ENCODE measurements around the gene RAB40B.

Gene RAB40B

GRCh38 chr17:82665891-82666290 lies 32.6 kb downstream of the RAB40B start:
- no peak overlapping the region for H2BK5ac ChIP-seq (ENCODE audit: low read length)
- no peaks in the 10 kb centered on the region for H3K9me3 ChIP-seq (replicated peaks in 1 of 2; ENCODE audit: control insufficient read depth in 2 of 2, insufficient read depth in 1 of 2, low read depth in 1 of 2, low read length in 2 of 2)
- no peak overlapping the region for H3K4me3 ChIP-seq (ENCODE audit: low read length in 2 of 2)
- no peak overlapping the region for H3K14ac ChIP-seq (ENCODE audit: low read length)
- H2BK15ac ChIP-seq (ENCODE audit: low read length), result no peak overlapping the region
- no peak overlapping the region for H2BK120ac ChIP-seq (ENCODE audit: low read depth, low read length)
- H3K27me3 ChIP-seq (ENCODE audit: control insufficient read depth in 3 of 3, insufficient read depth in 3 of 3, low read depth in 1 of 3, low read length in 3 of 3), result no peaks in the 10 kb centered on the region
- H4K8ac ChIP-seq (ENCODE audit: low read depth, low read length), result no peak overlapping the region
- no peak overlapping the region for H3K18ac ChIP-seq (ENCODE audit: low read length)
- no peak for DNase-seq (ENCODE audit: low spot score)
- H3K23ac ChIP-seq (ENCODE audit: low read depth, low read length, poor library complexity), result no peak overlapping the region
- no peak overlapping the region for H4K91ac ChIP-seq (ENCODE audit: low read depth, low read length, poor library complexity)
- no peak overlapping the region for H2AK5ac ChIP-seq (ENCODE audit: low read depth, low read length)
- H3K4me1 ChIP-seq (ENCODE audit: control insufficient read depth in 2 of 2, insufficient read depth in 1 of 2, low read depth in 1 of 2, low read length in 2 of 2), result peaks cover 8 to 9% of the 10 kb centered on the region in 2 donors
- H2AFZ ChIP-seq (ENCODE audit: low read length), result no peak overlapping the region
- peaks cover 2% of the 10 kb centered on the region for H3K79me1 ChIP-seq (ENCODE audit: low read depth, low read length)
- no CpG with 5 or more reads among the region's 6 CpGs for WGBS, 2 donors (ENCODE audit: extremely low coverage in 2 of 2, insufficient read length in 2 of 2, insufficient replicate concordance in 1 of 2)
- H3K4ac ChIP-seq (ENCODE audit: low read length), result no peak overlapping the region
- peak overlapping the region; percentile 58 for H2BK12ac ChIP-seq (ENCODE audit: low read length)
- no peak overlapping the region for H3K27ac ChIP-seq (replicated peaks; ENCODE audit: low read length)
- H3K9ac ChIP-seq (ENCODE audit: low read depth, low read length, poor library complexity), result no peak overlapping the region
- no peaks in the 10 kb centered on the region for H3K36me3 ChIP-seq (replicated peaks in 1 of 2; ENCODE audit: control insufficient read depth in 2 of 2, insufficient read depth in 2 of 2, low read length in 2 of 2)
- H3K4me2 ChIP-seq (ENCODE audit: insufficient read depth, low read length, poor library complexity, severe bottlenecking), result no peak overlapping the region

GRCh38 chr17:82665217-82665616 lies 33.3 kb downstream of the RAB40B start:
- no peak overlapping the region for H3K4ac ChIP-seq (ENCODE audit: low read length)
- peaks cover 0 to 4% of the 10 kb centered on the region in 2 donors for H3K36me3 ChIP-seq (replicated peaks in 1 of 2; ENCODE audit: control insufficient read depth in 2 of 2, insufficient read depth in 2 of 2, low read length in 2 of 2)
- DNase-seq (ENCODE audit: low spot score), result no peak
- H2BK5ac ChIP-seq (ENCODE audit: low read length), result no peak overlapping the region
- H2BK12ac ChIP-seq (ENCODE audit: low read length), result no peak overlapping the region
- no peak overlapping the region for H2BK120ac ChIP-seq (ENCODE audit: low read depth, low read length)
- H4K91ac ChIP-seq (ENCODE audit: low read depth, low read length, poor library complexity), result no peak overlapping the region
- no peak overlapping the region for H4K8ac ChIP-seq (ENCODE audit: low read depth, low read length)
- peaks cover 0 to 5% of the 10 kb centered on the region in 2 donors for H3K9me3 ChIP-seq (replicated peaks in 1 of 2; ENCODE audit: control insufficient read depth in 2 of 2, insufficient read depth in 1 of 2, low read depth in 1 of 2, low read length in 2 of 2)
- H3K4me2 ChIP-seq (ENCODE audit: insufficient read depth, low read length, poor library complexity, severe bottlenecking), result no peak overlapping the region
- no CpG with 5 or more reads among the region's 11 CpGs for WGBS, 2 donors (ENCODE audit: extremely low coverage in 2 of 2, insufficient read length in 2 of 2, insufficient replicate concordance in 1 of 2)
- H2AFZ ChIP-seq (ENCODE audit: low read length), result peak overlapping the region; percentile 78
- peaks cover 8 to 11% of the 10 kb centered on the region in 2 donors for H3K4me1 ChIP-seq (ENCODE audit: control insufficient read depth in 2 of 2, insufficient read depth in 1 of 2, low read depth in 1 of 2, low read length in 2 of 2)
- H2BK15ac ChIP-seq (ENCODE audit: low read length), result no peak overlapping the region
- no peak overlapping the region for H3K23ac ChIP-seq (ENCODE audit: low read depth, low read length, poor library complexity)
- no peak overlapping the region for H2AK5ac ChIP-seq (ENCODE audit: low read depth, low read length)
- no peak overlapping the region for H3K18ac ChIP-seq (ENCODE audit: low read length)
- H3K79me1 ChIP-seq (ENCODE audit: low read depth, low read length), result peaks cover 2% of the 10 kb centered on the region
- H3K27me3 ChIP-seq (ENCODE audit: control insufficient read depth in 3 of 3, insufficient read depth in 3 of 3, low read depth in 1 of 3, low read length in 3 of 3), result no peaks in the 10 kb centered on the region
- H3K27ac ChIP-seq (replicated peaks; ENCODE audit: low read length), result no peak overlapping the region
- H3K4me3 ChIP-seq (ENCODE audit: low read length in 2 of 2), result no peak overlapping the region
- no peak overlapping the region for H3K9ac ChIP-seq (ENCODE audit: low read depth, low read length, poor library complexity)
- H3K14ac ChIP-seq (ENCODE audit: low read length), result no peak overlapping the region

- peaks cover 0 to 9% of the 10 kb centered on the region in 2 donors for H3K36me3 ChIP-seq (replicated peaks in 1 of 2; ENCODE audit: control insufficient read depth in 2 of 2, insufficient read depth in 2 of 2, low read length in 2 of 2)
- H3K27ac ChIP-seq (replicated peaks; ENCODE audit: low read length), result no peak overlapping the region
- peaks cover 8 to 12% of the 10 kb centered on the region in 2 donors for H3K4me1 ChIP-seq (ENCODE audit: control insufficient read depth in 2 of 2, insufficient read depth in 1 of 2, low read depth in 1 of 2, low read length in 2 of 2)
- peak overlapping the region; percentile 17 for H3K23ac ChIP-seq (ENCODE audit: low read depth, low read length, poor library complexity)
- peak overlapping the region; percentile 78 for H2AFZ ChIP-seq (ENCODE audit: low read length)
- H2BK120ac ChIP-seq (ENCODE audit: low read depth, low read length), result no peak overlapping the region
- no peak overlapping the region for H3K14ac ChIP-seq (ENCODE audit: low read length)
- no peak overlapping the region for H2BK12ac ChIP-seq (ENCODE audit: low read length)
- H3K9me3 ChIP-seq (replicated peaks in 1 of 2; ENCODE audit: control insufficient read depth in 2 of 2, insufficient read depth in 1 of 2, low read depth in 1 of 2, low read length in 2 of 2), result peaks cover 0 to 10% of the 10 kb centered on the region in 2 donors
- H2BK15ac ChIP-seq (ENCODE audit: low read length), result no peak overlapping the region
- WGBS, 2 donors (ENCODE audit: extremely low coverage in 2 of 2, insufficient read length in 2 of 2, insufficient replicate concordance in 1 of 2), result no CpG with 5 or more reads among the region's 22 CpGs
- peak overlapping the region; percentile 3 for H4K91ac ChIP-seq (ENCODE audit: low read depth, low read length, poor library complexity)
- no peak overlapping the region for H3K4ac ChIP-seq (ENCODE audit: low read length)
- peak overlapping the region; percentile 48 for H4K8ac ChIP-seq (ENCODE audit: low read depth, low read length)
- no peak for DNase-seq (ENCODE audit: low spot score)
- H3K79me1 ChIP-seq (ENCODE audit: low read depth, low read length), result peaks cover 6% of the 10 kb centered on the region
- no peak overlapping the region for H3K9ac ChIP-seq (ENCODE audit: low read depth, low read length, poor library complexity)
- H2BK5ac ChIP-seq (ENCODE audit: low read length), result no peak overlapping the region
- H2AK5ac ChIP-seq (ENCODE audit: low read depth, low read length), result peak overlapping the region; percentile 32
- no peaks in the 10 kb centered on the region for H3K27me3 ChIP-seq (ENCODE audit: control insufficient read depth in 3 of 3, insufficient read depth in 3 of 3, low read depth in 1 of 3, low read length in 3 of 3)
- peak overlapping the region; percentile 59 for H3K18ac ChIP-seq (ENCODE audit: low read length)
- H3K4me2 ChIP-seq (ENCODE audit: insufficient read depth, low read length, poor library complexity, severe bottlenecking), result no peak overlapping the region
- H3K4me3 ChIP-seq (ENCODE audit: low read length in 2 of 2), result no peak overlapping the region
Observed at GRCh38 chr17:82664701-82665182, 33.8 kb downstream of the RAB40B start.

- Histone ChIP-seq H2BK5ac (ENCODE audit: low read length) (no peak overlapping the region), H3K36me3 (replicated peaks in 1 of 2; ENCODE audit: control insufficient read depth in 2 of 2, insufficient read depth in 2 of 2, low read length in 2 of 2) (peaks cover 0 to 9% of the 10 kb centered on the region in 2 donors), H4K91ac (ENCODE audit: low read depth, low read length, poor library complexity) (peak overlapping the region; percentile 3), H3K9ac (ENCODE audit: low read depth, low read length, poor library complexity) (no peak overlapping the region), H3K18ac (ENCODE audit: low read length) (peak overlapping the region; percentile 59), H2AK5ac (ENCODE audit: low read depth, low read length) (peak overlapping the region; percentile 32), H2AFZ (ENCODE audit: low read length) (peak overlapping the region; percentile 78), H2BK15ac (ENCODE audit: low read length) (no peak overlapping the region), H3K14ac (ENCODE audit: low read length) (no peak overlapping the region), H3K9me3 (replicated peaks in 1 of 2; ENCODE audit: control insufficient read depth in 2 of 2, insufficient read depth in 1 of 2, low read depth in 1 of 2, low read length in 2 of 2) (peaks cover 0 to 10% of the 10 kb centered on the region in 2 donors), H3K27ac (replicated peaks; ENCODE audit: low read length) (peak overlapping the region; percentile 32), H3K23ac (ENCODE audit: low read depth, low read length, poor library complexity) (peak overlapping the region; percentile 17), H3K4me3 (ENCODE audit: low read length in 2 of 2) (no peak overlapping the region), H4K8ac (ENCODE audit: low read depth, low read length) (peak overlapping the region; percentile 78), H3K27me3 (ENCODE audit: control insufficient read depth in 3 of 3, insufficient read depth in 3 of 3, low read depth in 1 of 3, low read length in 3 of 3) (no peaks in the 10 kb centered on the region), H2BK12ac (ENCODE audit: low read length) (peak overlapping the region; percentile 36), H3K4me1 (ENCODE audit: control insufficient read depth in 2 of 2, insufficient read depth in 1 of 2, low read depth in 1 of 2, low read length in 2 of 2) (peaks cover 8 to 12% of the 10 kb centered on the region in 2 donors), H3K79me1 (ENCODE audit: low read depth, low read length) (peaks cover 6% of the 10 kb centered on the region), H3K4me2 (ENCODE audit: insufficient read depth, low read length, poor library complexity, severe bottlenecking) (no peak overlapping the region), H3K4ac (ENCODE audit: low read length) (no peak overlapping the region), H2BK120ac (ENCODE audit: low read depth, low read length) (no peak overlapping the region)
- no peak for DNase-seq (ENCODE audit: low spot score)
- no CpG with 5 or more reads among the region's 17 CpGs for WGBS, 2 donors (ENCODE audit: extremely low coverage in 2 of 2, insufficient read length in 2 of 2, insufficient replicate concordance in 1 of 2)
Observed at GRCh38 chr17:82664276-82664575, 34.3 kb downstream of the RAB40B start.

Data from neuronal stem cell (in vitro differentiated cells).